Measurements from ENCODE around the gene ANKRD63.

- TF ChIP-seq EP300 (IDR thresholded peaks at IDR 0.05; ENCODE audit: borderline replicate concordance) (no peak), EGR1 (IDR thresholded peaks at IDR 0.05) (no peak), YY1 (IDR thresholded peaks at IDR 0.05; ENCODE audit: low read depth) (no peak), CEBPB (IDR thresholded peaks at IDR 0.05) (no peak), MAX (IDR thresholded peaks at IDR 0.05) (no peak), TCF12 (IDR thresholded peaks at IDR 0.05; ENCODE audit: low read depth) (no peak), RAD21 (IDR thresholded peaks at IDR 0.05; ENCODE audit: low read depth) (no peak), TAF1 (IDR thresholded peaks at IDR 0.05; ENCODE audit: low read depth) (no peak), TEAD4 (IDR thresholded peaks at IDR 0.05) (no peak), FOXM1 (IDR thresholded peaks at IDR 0.05; ENCODE audit: borderline replicate concordance, low read depth) (no peak), NFIC (IDR thresholded peaks at IDR 0.05) (no peak), REST (IDR thresholded peaks at IDR 0.05; ENCODE audit: low read depth) (no peak), CREB1 (IDR thresholded peaks at IDR 0.05; ENCODE audit: low read depth) (no peak)
Observed at GRCh38 chr15:40300367-40300766, 17.5 kb upstream of the ANKRD63 start.

Data from Ishikawa (cell line).